GM19351 (cell line): Measurements from ENCODE around the gene SHISA8.

ENCODE experiments used
- ATAC-seq: cut with Tn5 transposase; IDR thresholded peaks from one replicate; pipeline ENCODE4 v1.9.1; 2021; ENCODE audit warnings: mild to moderate bottlenecking, moderate library complexity; ENCODE audit not compliant: unreplicated experiment

Gene SHISA8

GRCh38 chr22:41862530-41863266 is 52.2 kb downstream of the SHISA8 start:
- ATAC-seq: peak; percentile 61

- peak; percentile 53 for ATAC-seq
These were observed 52.7 kb downstream of the SHISA8 start for GRCh38 chr22:41862160-41862529.
